ENCODE data around the gene SYT12. TPM values are rescaled to one million over a fixed set of nuclear protein-coding genes. Genes with fewer than 3 reads are reported as not detected.

The SYT12 gene
- total RNA-seq, 3 donors from 2014 or later (not counting 1 experiment from before 2014, with no cell fraction given), result not detected

DNA sequence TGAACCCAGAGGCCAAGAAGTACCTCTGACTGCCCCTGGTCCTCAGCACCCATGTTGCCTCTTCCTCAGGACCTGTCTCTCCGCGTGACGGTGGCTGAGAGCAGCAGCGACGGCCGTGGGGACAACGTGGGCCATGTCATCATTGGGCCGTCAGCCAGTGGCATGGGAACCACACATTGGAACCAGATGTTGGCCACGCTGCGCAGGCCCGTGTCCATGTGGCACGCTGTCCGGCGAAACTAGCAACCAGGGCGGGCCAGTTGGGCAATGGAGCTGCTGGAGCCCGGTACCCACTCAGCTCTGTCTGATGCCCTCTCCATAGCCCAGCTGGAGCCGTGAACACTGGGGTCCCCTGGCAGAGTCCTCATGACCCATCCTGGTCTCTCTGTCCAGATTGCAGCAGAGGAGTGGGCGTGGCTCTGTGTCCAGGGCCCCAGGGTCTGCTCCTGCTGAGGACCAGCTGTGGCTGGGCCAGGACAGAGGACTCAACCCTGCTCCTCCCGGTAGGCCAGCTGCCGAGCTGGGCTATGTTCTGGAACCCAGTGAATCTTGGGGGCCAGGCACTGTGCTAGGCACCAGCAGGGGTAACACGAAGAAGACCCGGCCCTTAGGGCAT, 25.7 kb downstream of the SYT12 start:
- H3K9me3 Mint-ChIP-seq, result no peaks in the 10 kb centered on the region
- intact Hi-C loops (cut with micrococcal nuclease), result no loop called here
- Histone ChIP-seq H3K4me3 (ENCODE audit: low read length) (no peak overlapping the region), H3K36me3 (ENCODE audit: control insufficient read depth, insufficient read depth, low read length) (no peaks in the 10 kb centered on the region), H3K27me3 (ENCODE audit: control insufficient read depth, insufficient read depth, low read length) (peaks cover 5% of the 10 kb centered on the region), H3K4me1 (ENCODE audit: control insufficient read depth, insufficient read depth, low read length) (no peaks in the 10 kb centered on the region), H3K27ac (ENCODE audit: low read length) (no peak overlapping the region), H3K9me3 (ENCODE audit: control insufficient read depth, insufficient read depth, low read length) (no peaks in the 10 kb centered on the region)
- no peaks in the 10 kb centered on the region for H3K4me1 Mint-ChIP-seq
- H3K36me3 Mint-ChIP-seq, result no peaks in the 10 kb centered on the region
- H3K4me3 Mint-ChIP-seq, result no peak overlapping the region
- DNase-seq (no peak), ATAC-seq (no peak)
- H3K27ac Mint-ChIP-seq, result no peak overlapping the region
- no peak for TF ChIP-seq CTCF (IDR thresholded peaks at IDR 0.05)
- peaks cover 0 to 7% of the 10 kb centered on the region in 2 donors for H3K27me3 Mint-ChIP-seq (ENCODE audit: low read depth in 2 of 2)
- 93% methylated on average over 22 of the region's 22 CpGs for WGBS (ENCODE audit: insufficient coverage)

DNA sequence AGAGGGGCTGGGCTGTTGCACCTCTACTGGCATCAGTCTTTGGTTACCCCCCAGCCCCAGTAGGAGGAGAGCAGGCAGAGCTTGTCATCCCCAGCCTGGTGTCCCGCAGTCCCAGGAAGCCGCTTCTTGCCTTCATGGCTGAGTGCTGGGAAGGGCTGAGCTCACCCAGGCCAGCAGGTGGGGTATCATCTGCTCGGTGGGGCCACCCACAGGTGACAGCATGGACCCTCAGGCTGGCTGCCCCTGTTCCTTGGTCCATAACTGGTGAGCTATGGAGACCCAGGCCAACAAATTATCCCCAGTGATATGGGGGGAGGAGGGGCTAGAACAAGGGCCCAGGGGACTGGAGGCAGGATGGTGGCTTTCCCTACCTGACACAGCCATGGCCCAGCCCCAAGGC, 27.2 kb downstream of the SYT12 start:
- Mint-ChIP-seq H3K4me1 (no peaks in the 10 kb centered on the region), H3K27me3 (ENCODE audit: low read depth in 2 of 2) (peaks cover 10 to 11% of the 10 kb centered on the region in 2 donors), H3K9me3 (no peaks in the 10 kb centered on the region), H3K27ac (no peak overlapping the region), H3K36me3 (no peaks in the 10 kb centered on the region), H3K4me3 (no peak overlapping the region)
- H3K36me3 ChIP-seq (ENCODE audit: control insufficient read depth, insufficient read depth, low read length), result no peaks in the 10 kb centered on the region
- TF ChIP-seq CTCF (IDR thresholded peaks at IDR 0.05), result no peak
- DNase-seq (no peak), ATAC-seq (no peak)
- H3K27ac ChIP-seq (ENCODE audit: low read length), result no peak overlapping the region
- H3K4me3 ChIP-seq (ENCODE audit: low read length), result no peak overlapping the region
- intact Hi-C loops (cut with micrococcal nuclease), result no loop called here
- H3K9me3 ChIP-seq (ENCODE audit: control insufficient read depth, insufficient read depth, low read length), result no peaks in the 10 kb centered on the region
- H3K27me3 ChIP-seq (ENCODE audit: control insufficient read depth, insufficient read depth, low read length), result peaks cover 6% of the 10 kb centered on the region
- no peaks in the 10 kb centered on the region for H3K4me1 ChIP-seq (ENCODE audit: control insufficient read depth, insufficient read depth, low read length)
- WGBS (ENCODE audit: insufficient coverage), result 91% methylated on average over 3 of the region's 3 CpGs

DNA sequence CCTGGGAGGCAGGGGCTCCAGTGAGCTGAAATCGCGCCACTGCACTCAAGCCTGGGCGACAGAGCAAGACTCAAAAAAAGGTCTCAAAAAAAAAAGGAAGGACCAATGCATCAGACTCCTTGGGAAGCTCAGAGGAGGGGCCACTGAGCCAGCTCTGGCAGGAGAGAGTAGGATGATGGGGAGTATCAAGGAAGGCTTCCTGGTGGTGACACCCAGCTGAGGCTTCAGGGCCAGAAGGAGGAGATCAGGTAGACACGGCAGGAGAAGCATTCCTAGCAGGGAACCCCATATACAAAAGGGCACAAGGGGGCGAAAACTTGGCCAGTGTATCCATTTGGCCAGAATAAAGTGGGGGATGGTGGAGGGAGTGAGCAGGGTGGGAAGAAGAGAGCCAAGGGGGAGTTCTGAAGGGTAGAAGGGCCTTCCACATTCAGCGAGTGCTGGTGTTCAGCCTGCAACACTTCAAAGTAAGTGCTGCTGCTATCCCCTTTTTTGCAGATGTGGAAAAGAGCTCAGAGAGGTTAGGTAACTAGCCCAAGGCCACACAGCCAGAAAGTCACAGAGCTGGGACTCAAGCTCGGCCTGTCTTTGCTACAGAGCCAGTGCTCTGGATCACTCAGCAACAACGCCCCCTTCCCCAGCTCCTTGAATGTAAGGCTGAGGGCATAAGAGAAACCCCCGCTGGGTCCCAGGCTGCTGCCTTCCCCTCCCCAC, 28.4 kb downstream of the SYT12 start:
- Mint-ChIP-seq H3K9me3 (no peaks in the 10 kb centered on the region), H3K27ac (no peak overlapping the region), H3K4me3 (no peak overlapping the region), H3K27me3 (ENCODE audit: low read depth in 2 of 2) (peaks cover 17 to 19% of the 10 kb centered on the region in 2 donors), H3K4me1 (peaks cover 0 to 4% of the 10 kb centered on the region in 2 donors), H3K36me3 (no peaks in the 10 kb centered on the region)
- no peak for ATAC-seq
- no peak for TF ChIP-seq CTCF (IDR thresholded peaks at IDR 0.05)
- peaks cover 3% of the 10 kb centered on the region for H3K4me1 ChIP-seq (ENCODE audit: control insufficient read depth, insufficient read depth, low read length)
- peaks cover 7% of the 10 kb centered on the region for H3K27me3 ChIP-seq (ENCODE audit: control insufficient read depth, insufficient read depth, low read length)
- no peak for DNase-seq
- no peaks in the 10 kb centered on the region for H3K36me3 ChIP-seq (ENCODE audit: control insufficient read depth, insufficient read depth, low read length)
- no peak overlapping the region for H3K27ac ChIP-seq (ENCODE audit: low read length)
- no peaks in the 10 kb centered on the region for H3K9me3 ChIP-seq (ENCODE audit: control insufficient read depth, insufficient read depth, low read length)
- WGBS (ENCODE audit: insufficient coverage), result 90% methylated on average over 9 of the region's 9 CpGs
- no peak overlapping the region for H3K4me3 ChIP-seq (ENCODE audit: low read length)
- intact Hi-C loops (cut with micrococcal nuclease), result no loop called here
